ENCODE results near the gene DRC7. TPM values are rescaled to one million over a fixed set of nuclear protein-coding genes. Genes with fewer than 3 reads are reported as not detected.

Gene DRC7
- total RNA-seq, 2 experiments from 2014 or later: 0.05 TPM; not detected in 1

GRCh38 chr16:57749856-57750452 lies 55.3 kb downstream of the DRC7 start:
- no peaks in the 10 kb centered on the region for H3K27me3 Mint-ChIP-seq
- peaks cover 5% of the 10 kb centered on the region for H3K36me3 Mint-ChIP-seq (ENCODE audit: low read depth)
- DNase-seq (no peak), ATAC-seq (no peak)
- no peak overlapping the region for H3K4me3 Mint-ChIP-seq
- intact Hi-C loops (cut with DNase I, micrococcal nuclease): loop anchor here in 1 of 2 experiments (10.0 kb wide), 1 partner anchor 145 kb away; no protein-coding TSS in a partner anchor
- no peaks in the 10 kb centered on the region for H3K4me1 Mint-ChIP-seq
- ChIA-PET CTCF (interaction anchor here (1.1 kb wide), 1 partner anchor 173 kb away, joined by 3 read pairs; no protein-coding TSS in a partner anchor), POLR2A (no interaction called here)
- no peak overlapping the region for H3K27ac Mint-ChIP-seq
- H3K9me3 Mint-ChIP-seq (ENCODE audit: low read depth): no peaks in the 10 kb centered on the region

DNA sequence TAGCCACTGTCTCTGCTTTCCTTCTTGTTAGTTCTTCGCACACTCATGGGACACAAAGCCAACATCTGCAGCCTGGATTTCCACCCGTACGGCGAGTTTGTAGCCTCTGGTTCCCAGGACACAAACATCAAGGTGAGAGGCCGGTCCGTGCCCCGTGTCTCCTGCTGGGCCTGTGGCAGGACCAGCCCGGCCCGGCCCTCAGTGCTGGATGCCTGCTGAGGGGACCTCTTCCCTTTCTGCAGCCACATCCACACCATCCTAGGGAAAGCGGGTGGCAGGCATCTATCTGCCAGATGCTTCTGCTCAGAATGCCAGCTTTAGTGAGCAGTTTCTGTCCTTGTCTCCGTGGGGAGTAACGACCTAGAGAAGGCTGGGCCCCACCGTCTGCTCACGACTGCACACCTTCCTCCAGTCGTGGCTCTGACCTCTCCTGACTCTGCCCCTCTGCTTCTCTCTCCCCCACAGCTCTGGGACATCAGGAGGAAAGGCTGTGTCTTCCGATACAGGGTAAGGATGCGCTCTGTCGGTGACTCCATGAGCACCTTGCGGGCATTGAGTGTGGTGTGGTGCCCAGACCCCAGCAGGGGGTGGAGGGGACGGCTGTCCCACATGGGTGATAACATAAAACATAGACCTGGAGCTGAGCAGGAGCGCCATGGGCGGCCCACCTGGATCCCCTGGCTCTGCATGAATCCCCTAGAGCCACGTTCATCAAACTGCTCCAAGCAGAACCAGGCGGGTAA lies 56.4 kb downstream of the DRC7 start:
- Mint-ChIP-seq H3K4me1 (no peaks in the 10 kb centered on the region), H3K4me3 (no peak overlapping the region), H3K27me3 (no peaks in the 10 kb centered on the region), H3K36me3 (ENCODE audit: low read depth) (peaks cover 8% of the 10 kb centered on the region), H3K27ac (no peak overlapping the region), H3K9me3 (ENCODE audit: low read depth) (no peaks in the 10 kb centered on the region)
- ChIA-PET POLR2A (no interaction called here), CTCF (interaction anchor here (0.6 kb wide), 1 partner anchor 10 kb away, joined by 4 read pairs; no protein-coding TSS in a partner anchor)
- ATAC-seq: no peak
- no peak for DNase-seq
- intact Hi-C loops (cut with DNase I, micrococcal nuclease): loop anchor here in 1 of 2 experiments (10.0 kb wide), 1 partner anchor 144 kb away; no protein-coding TSS in a partner anchor

- Mint-ChIP-seq H3K27me3 (no peaks in the 10 kb centered on the region), H3K4me3 (no peak overlapping the region), H3K27ac (no peak overlapping the region), H3K4me1 (no peaks in the 10 kb centered on the region), H3K36me3 (ENCODE audit: low read depth) (peaks cover 6% of the 10 kb centered on the region), H3K9me3 (ENCODE audit: low read depth) (no peaks in the 10 kb centered on the region)
- intact Hi-C loops (cut with DNase I, micrococcal nuclease): loop anchor here in 1 of 2 experiments (10.0 kb wide), 1 partner anchor 143 kb away; no protein-coding TSS in a partner anchor
- DNase-seq: no peak
- ChIA-PET CTCF (interaction anchor here (0.6 to 1.0 kb wide), 2 partner anchors 9 to 169 kb away, joined by 3 to 4 read pairs; no protein-coding TSS in a partner anchor), POLR2A (no interaction called here)
- no peak for ATAC-seq
These were observed 57.1 kb downstream of the DRC7 start for GRCh38 chr16:57751539-57752202.

GRCh38 chr16:57752203-57752580 lies 57.6 kb downstream of the DRC7 start:
- ATAC-seq (no peak), DNase-seq (no peak)
- H3K36me3 Mint-ChIP-seq (ENCODE audit: low read depth): peaks cover 6% of the 10 kb centered on the region
- H3K4me3 Mint-ChIP-seq: no peak overlapping the region
- intact Hi-C loops (cut with DNase I, micrococcal nuclease): loop anchor here in 1 of 2 experiments (10.0 kb wide), 1 partner anchor 143 kb away; no protein-coding TSS in a partner anchor
- no peaks in the 10 kb centered on the region for H3K4me1 Mint-ChIP-seq
- H3K9me3 Mint-ChIP-seq (ENCODE audit: low read depth): no peaks in the 10 kb centered on the region
- CTCF ChIA-PET: interaction anchor here (1.0 kb wide), 1 partner anchor 169 kb away, joined by 3 read pairs; no protein-coding TSS in a partner anchor
- H3K27me3 Mint-ChIP-seq: no peaks in the 10 kb centered on the region
- POLR2A ChIA-PET: no interaction called here
- H3K27ac Mint-ChIP-seq: no peak overlapping the region

GRCh38 chr16:57752581-57753447 lies 58.2 kb downstream of the DRC7 start:
- Mint-ChIP-seq H3K27me3 (no peaks in the 10 kb centered on the region), H3K9me3 (ENCODE audit: low read depth) (no peaks in the 10 kb centered on the region), H3K27ac (no peak overlapping the region), H3K36me3 (ENCODE audit: low read depth) (peaks cover 6% of the 10 kb centered on the region), H3K4me3 (no peak overlapping the region), H3K4me1 (no peaks in the 10 kb centered on the region)
- ChIA-PET CTCF (no interaction called here), POLR2A (no interaction called here)
- intact Hi-C loops (cut with DNase I, micrococcal nuclease): loop anchor here in 1 of 2 experiments (10.0 kb wide), 1 partner anchor 142 kb away; no protein-coding TSS in a partner anchor
- no peak for ATAC-seq
- no peak for DNase-seq

DNA sequence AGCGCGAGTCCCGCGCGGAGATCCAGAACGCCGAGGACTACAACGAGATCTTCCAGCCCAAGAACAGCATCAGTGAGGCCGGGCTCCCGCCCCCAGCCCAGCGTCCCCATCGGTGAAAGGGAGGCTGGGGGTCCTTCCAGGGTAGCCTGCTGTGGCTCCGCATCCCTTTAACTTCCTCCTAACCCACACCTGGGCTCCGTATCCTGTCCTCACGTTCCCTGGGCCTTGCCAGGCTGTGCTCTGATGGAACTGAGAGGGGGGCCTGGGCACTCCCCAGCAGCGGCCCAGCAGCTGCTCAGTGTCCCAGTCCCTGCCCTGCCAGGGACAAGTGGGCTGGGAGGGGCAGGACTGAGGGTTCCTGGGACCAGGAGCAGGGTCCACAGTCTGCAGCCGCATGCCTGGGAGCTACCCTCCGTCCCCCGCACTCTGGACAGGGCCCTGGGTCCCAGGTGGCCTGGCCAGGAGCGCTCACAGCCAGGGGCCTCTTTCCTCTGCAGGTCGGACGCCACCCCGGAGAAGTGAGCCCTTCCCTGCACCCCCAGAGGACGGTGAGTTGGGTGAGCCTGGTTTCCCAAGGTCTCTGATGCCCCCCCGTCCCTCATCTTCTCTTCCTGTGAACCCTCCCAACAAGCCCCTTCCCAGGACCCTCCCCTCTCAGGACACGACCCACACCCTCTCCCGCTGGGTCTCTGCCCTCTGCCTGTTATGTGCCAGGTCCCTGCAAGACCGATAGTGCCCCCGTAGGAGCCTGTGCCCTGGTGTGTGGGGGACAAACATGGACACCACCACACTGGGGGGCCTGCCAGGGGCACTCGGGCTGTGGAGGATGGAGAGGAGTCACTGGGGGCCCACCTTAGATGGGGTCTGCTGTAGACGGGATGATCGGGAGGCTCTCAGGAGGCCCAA lies 59.1 kb downstream of the DRC7 start:
- Mint-ChIP-seq H3K27ac (no peak overlapping the region), H3K27me3 (no peaks in the 10 kb centered on the region), H3K36me3 (ENCODE audit: low read depth) (peaks cover 6% of the 10 kb centered on the region), H3K4me3 (no peak overlapping the region), H3K4me1 (peaks cover 2% of the 10 kb centered on the region), H3K9me3 (ENCODE audit: low read depth) (no peaks in the 10 kb centered on the region)
- intact Hi-C loops (cut with DNase I, micrococcal nuclease): loop anchor here in 1 of 2 experiments (10.0 kb wide), 1 partner anchor 141 kb away; no protein-coding TSS in a partner anchor
- CTCF ChIA-PET: no interaction called here
- POLR2A ChIA-PET: interaction anchor here (0.6 kb wide), 1 partner anchor 95 kb away, joined by 3 read pairs; no protein-coding TSS in a partner anchor
- DNase-seq: no peak
- no peak for ATAC-seq

DNA sequence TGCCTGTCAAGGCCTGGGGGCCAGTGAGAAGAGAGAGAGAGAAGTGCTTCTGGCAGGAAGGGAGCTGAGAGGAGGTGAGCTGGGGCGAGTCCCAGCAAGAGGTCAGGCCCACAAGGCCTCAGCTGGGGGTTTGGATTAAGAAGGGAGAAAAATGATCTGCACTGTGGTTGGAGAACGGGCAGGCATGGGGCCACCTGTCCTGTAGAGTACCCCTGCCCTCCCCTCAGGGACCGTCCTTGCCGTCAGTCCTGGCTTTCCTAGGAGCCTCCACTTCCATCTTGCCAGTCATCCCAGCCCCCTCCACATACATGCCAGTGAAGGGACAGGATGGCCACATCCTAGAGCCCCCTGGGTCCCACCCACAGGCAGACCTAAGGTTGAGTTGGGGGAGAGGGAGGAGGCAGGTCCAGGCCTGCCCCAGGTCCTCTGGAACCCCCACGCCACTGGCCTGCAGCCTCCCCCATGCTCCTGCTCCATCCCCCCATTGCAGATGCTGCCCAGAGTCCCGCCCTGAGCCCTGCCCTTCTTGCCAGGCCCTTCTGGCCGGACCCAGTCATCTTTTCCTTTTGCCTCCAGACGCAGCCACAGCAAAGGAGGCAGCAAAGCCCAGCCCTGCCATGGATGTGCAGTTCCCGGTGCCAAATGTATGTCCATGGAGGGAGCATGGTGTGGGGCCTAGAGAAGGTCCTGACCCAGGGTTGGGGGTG lies 59.9 kb downstream of the DRC7 start:
- no peaks in the 10 kb centered on the region for H3K27me3 Mint-ChIP-seq
- H3K4me1 Mint-ChIP-seq: peaks cover 2% of the 10 kb centered on the region
- H3K27ac Mint-ChIP-seq: no peak overlapping the region
- ATAC-seq: no peak
- H3K9me3 Mint-ChIP-seq (ENCODE audit: low read depth): no peaks in the 10 kb centered on the region
- DNase-seq: no peak
- H3K4me3 Mint-ChIP-seq: no peak overlapping the region
- ChIA-PET POLR2A (no interaction called here), CTCF (interaction anchor here (0.6 kb wide), 1 partner anchor 125 kb away, joined by 3 read pairs; no protein-coding TSS in a partner anchor)
- intact Hi-C loops (cut with DNase I, micrococcal nuclease): loop anchor here in 1 of 2 experiments (10.0 kb wide), 1 partner anchor 140 kb away; no protein-coding TSS in a partner anchor
- H3K36me3 Mint-ChIP-seq (ENCODE audit: low read depth): peaks cover 6% of the 10 kb centered on the region

GRCh38 chr16:57755061-57755684 lies 60.6 kb downstream of the DRC7 start:
- Mint-ChIP-seq H3K4me3 (no peak overlapping the region), H3K36me3 (ENCODE audit: low read depth) (peaks cover 6% of the 10 kb centered on the region), H3K27ac (no peak overlapping the region), H3K27me3 (no peaks in the 10 kb centered on the region), H3K9me3 (ENCODE audit: low read depth) (no peaks in the 10 kb centered on the region), H3K4me1 (peaks cover 2% of the 10 kb centered on the region)
- intact Hi-C loops (cut with DNase I, micrococcal nuclease): loop anchor here in 1 of 2 experiments (10.0 kb wide), 1 partner anchor 140 kb away; no protein-coding TSS in a partner anchor
- CTCF ChIA-PET: interaction anchor here (0.6 kb wide), 3 partner anchors 18 to 367 kb away, joined by 3 read pairs; no protein-coding TSS in a partner anchor
- ATAC-seq: no peak
- DNase-seq: no peak
- POLR2A ChIA-PET: no interaction called here

GRCh38 chr16:57755726-57756423 lies 61.3 kb downstream of the DRC7 start:
- Mint-ChIP-seq H3K36me3 (ENCODE audit: low read depth) (peaks cover 6% of the 10 kb centered on the region), H3K27ac (no peak overlapping the region), H3K4me1 (peaks cover 2% of the 10 kb centered on the region), H3K27me3 (no peaks in the 10 kb centered on the region), H3K9me3 (ENCODE audit: low read depth) (no peaks in the 10 kb centered on the region), H3K4me3 (no peak overlapping the region)
- DNase-seq (no peak), ATAC-seq (no peak)
- ChIA-PET CTCF (interaction anchor here (0.6 to 2.6 kb wide), 9 partner anchors 10 to 366 kb away, joined by 3 to 16 read pairs (median 3); partner anchors contain the start of gene KATNB1), POLR2A (no interaction called here)
- intact Hi-C loops (cut with DNase I, micrococcal nuclease): loop anchor here in 1 of 2 experiments (10.0 kb wide), 1 partner anchor 139 kb away; no protein-coding TSS in a partner anchor

Measured in activated CD4-positive, alpha-beta T cell treated with anti-CD3 and anti-CD28 coated beads for 36 hours (primary cell).